ENCODE results near the gene MDK.

Gene MDK, protein sequence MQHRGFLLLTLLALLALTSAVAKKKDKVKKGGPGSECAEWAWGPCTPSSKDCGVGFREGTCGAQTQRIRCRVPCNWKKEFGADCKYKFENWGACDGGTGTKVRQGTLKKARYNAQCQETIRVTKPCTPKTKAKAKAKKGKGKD

GRCh38 chr11:46381048-46381818 is at the start of gene MDK:
TSS of gene MDK (plus strand) at chr11:46381669. CDS start at chr11:46382058, 389 bp downstream.
- no peak for DNase-seq

DNA sequence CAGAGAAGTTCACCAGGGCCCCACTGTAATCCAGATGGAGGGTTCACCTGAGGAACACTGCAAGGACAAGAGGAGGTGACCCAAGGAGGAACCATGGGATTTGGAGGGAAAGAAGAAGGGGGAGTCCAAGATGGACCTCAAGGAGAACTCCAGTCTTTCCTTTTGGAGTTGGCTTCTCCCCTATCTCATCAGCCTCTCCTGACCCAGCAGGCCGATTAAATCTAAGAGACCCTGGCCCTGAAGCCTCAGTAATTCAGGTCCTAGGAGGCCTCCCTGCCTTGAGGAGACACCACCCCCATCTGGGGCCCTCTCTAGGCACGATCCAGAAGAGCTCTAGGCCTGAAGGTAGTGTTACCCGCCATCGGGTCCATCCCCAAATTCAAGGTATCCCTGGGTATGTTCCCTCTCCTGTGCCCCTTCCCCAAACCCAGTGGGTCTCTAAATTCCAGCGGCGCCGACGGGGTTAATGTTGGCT is 49.3 kb upstream of the MDK start:
- DNase-seq = no peak

DNA sequence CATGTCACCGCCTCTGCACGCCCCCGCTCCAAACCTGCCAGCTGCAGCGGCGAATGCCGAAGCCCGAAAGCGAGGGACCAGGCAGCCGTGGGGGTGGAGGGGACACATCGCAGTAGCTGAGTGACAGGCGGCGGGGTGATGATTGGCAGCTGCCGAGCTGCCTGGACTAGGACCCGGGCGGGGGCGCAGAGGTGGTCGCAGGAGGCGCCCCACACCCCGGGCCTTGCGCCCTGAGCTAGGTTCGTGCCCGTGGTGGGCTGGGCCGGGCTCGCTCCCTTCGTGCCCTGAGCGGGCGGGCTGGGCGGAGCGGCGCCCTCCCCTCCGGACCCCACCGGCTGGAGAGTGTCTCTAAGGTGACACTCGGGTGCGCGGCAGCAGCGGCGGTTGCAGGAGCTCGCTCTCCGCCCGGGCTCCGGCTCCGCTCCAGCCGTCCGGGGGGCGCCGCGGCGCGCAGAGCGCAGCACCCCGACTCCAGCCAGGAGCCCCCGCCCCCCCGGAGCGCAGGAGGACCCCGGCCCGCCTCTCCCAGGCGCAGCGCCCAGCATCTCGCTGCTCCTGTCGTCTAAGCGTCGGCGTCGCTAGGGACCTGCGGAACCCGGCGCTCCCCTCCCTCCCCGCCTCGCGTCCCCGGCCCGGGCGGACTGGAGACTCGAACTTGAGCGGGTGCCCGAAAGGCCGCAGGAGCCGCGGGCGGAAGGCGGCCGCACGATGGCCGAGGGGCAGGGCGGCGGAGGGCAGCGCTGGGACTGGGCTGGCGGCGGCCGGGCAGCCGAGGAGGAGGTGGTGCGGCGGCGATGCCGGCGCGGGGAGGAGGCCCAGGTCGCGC is 48.7 kb upstream of the MDK start:
- DNase-seq = peak in 1 of 2 donors; percentile 20

DNA sequence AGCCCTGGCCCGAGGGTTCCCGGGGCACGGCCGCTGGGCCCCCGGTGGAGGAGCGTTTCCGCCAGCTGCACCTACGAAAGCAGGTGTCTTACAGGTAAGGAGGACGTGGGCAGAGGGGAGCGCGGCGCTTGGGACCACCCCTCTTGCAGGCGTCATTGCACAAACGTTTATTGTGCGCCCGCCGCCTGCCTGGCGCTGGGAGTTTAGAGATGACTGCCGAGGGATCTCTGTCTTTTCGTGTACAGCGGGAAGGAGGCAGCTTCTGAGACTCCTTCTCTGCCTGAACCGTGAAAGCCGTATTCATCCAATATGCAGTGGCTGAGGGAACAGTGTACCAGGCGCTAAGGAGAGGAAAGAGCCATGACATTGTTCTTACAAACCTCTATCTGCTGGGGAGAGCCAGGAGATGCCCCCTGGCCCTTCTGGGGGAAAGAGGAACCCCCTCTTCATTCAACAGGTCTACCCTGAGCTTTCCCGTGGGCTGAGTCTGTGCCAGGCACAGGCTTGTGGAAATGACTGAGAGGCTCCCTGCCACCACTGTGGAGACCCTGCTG is 48.0 kb upstream of the MDK start:
- DNase-seq = peak in 1 of 2 donors; percentile 25

DNA sequence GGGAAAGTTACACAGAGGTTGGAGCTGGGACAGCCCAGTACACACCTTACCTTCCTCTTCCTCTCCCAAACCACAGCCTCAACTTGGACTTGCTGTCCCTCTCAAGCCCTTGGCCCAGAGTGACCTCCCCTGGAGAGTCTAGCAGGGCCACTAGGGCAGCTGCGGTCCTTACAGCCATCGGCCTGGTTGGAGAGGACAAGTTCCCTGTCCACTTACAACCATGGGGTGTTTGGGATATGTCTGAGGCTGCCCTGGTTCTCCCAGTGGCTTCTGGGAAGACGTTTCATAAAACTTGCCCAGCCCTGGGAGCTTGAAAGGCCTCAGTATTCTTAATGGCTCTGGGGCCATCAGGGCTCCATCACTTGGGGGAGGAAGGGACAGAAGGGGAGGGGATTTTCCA is 47.3 kb upstream of the MDK start:
- DNase-seq = no peak

GRCh38 chr11:46335271-46335670 is 46.2 kb upstream of the MDK start:
- DNase-seq = no peak

GRCh38 chr11:46335890-46336562 is 45.4 kb upstream of the MDK start:
- DNase-seq = no peak

GRCh38 chr11:46336563-46337180 is 44.8 kb upstream of the MDK start:
- peak in 1 of 2 donors; percentile 56 for DNase-seq

- no peak for DNase-seq
Observed at GRCh38 chr11:46337626-46338345, 43.7 kb upstream of the MDK start.

DNA sequence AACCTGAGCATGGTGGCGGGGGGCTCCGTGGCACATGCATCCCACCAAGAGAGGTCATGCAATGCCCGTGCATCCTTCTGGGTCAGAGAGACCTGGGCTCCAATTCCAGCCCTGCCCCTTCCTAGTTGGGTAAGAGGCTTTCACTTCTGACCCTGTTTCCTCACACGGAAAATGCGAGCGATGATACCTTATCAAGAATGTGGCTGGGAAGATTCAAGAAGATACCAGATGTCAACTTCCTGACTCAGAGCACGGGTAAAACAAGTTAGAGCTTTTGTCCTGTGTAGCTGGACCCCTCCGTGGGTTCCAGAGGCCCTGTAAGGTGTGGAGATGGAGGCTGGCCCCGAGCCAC is 42.9 kb upstream of the MDK start:
- no peak for DNase-seq

DNA sequence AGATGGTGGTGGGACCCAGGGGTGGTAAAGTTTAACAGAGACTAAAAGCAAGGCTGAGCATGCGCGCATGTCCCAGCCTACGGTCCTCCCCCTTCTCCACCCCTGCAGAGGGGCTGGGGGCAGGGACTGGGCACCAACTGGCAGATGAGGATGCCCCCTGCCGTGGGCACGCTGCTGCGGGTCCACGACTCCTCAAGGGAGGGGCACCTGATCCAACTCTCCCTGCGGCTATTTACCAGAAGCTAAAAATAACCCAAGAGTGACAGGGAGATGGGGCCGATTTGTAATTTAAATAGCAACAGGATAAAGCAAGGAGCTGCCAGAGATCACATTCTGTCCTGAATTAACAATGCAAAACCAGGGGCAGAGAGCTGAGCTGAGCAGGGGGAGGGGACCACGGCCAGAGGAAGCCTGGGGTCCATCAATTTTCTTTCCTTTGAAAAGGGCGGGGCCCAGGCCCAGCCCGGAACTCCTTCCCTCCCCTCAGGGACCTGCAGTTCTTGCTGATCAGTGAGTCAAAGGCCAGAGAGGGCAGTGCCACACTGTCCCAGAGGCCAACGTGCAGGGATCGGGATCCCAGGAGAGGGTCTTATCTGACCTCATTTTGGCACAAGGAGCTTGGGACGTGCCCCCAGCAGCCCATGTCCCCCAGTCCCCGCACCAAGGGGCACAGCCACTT is 42.3 kb upstream of the MDK start:
- no peak for DNase-seq

DNA sequence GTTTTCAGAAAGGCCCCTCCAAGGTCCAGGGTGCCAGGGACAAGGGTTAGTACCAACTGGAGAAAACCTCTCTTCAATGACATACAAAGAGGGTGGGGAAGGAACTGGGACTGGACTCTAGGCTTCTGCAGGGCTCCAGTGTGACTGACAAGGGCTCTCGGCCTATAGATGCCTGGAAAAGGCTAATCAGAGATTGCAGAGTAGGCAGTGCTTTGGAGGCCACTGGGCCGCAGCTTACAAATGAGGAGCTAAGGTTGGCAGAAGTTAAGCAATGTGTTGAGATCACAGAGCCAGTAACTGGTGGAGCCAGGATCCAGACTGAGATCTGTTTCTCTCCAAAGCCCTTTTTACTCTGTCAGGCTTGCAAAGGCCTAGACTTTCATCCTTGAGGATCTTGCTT is 41.7 kb upstream of the MDK start:
- DNase-seq = no peak

DNA sequence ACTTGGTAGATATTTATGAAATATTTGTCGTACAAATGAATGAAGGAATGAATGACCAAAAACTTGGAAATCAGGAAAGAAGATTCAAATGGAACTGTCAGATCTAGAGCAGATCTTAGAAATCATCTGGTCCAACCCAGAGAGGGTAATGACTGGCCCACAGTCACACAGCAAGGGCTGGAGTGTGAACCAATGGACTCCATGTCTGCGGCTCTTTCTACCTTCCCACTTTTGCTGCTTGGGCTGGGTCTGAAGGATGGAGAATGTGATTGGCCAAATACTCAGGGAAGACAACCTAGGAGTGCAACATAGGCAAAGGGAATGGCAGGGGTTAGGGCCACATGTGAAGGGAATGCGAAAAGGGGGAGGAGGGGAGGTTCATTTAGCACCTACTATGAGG is 40.0 kb upstream of the MDK start:
- no peak for DNase-seq

DNA sequence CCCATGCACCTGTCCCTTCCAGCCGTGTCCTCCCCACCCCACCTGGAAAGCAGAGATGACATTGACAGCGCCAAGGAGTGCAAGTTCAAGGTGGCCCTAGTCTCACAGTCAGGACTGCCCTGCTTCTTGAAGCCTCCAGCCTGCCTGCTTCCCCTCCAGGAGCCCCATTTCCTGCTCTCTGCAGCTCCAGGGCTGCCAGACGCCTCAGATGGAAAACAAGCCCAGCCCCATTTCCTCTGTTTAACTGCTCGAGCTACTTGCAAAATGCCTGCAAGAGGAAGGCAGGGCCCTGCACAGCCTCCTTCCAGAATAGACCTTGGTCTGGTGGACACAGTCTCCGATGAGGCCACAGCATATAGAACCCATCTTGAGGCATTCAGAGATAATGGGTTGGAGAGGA is 39.2 kb upstream of the MDK start:
- peak in 1 of 2 donors; percentile 21 for DNase-seq

DNA sequence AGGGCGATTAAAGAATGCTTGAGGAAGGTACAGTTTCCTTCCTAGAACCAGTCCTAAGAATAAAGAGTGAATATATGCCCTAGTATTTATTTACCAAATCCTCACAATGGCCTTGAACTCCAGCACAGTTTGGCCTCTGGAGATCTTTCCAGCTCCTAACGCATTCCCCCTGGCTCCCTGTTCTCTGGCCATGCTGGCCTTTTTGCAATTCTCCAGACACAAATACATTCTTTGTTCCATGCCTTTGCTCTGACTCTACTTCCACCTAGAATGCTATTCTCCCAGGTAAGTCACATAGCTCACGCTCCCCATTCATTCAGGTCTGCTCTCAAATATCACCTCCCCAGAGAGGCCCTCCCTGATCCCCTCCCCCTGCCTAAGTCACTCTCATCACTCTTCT is 37.9 kb upstream of the MDK start:
- DNase-seq = no peak

DNA sequence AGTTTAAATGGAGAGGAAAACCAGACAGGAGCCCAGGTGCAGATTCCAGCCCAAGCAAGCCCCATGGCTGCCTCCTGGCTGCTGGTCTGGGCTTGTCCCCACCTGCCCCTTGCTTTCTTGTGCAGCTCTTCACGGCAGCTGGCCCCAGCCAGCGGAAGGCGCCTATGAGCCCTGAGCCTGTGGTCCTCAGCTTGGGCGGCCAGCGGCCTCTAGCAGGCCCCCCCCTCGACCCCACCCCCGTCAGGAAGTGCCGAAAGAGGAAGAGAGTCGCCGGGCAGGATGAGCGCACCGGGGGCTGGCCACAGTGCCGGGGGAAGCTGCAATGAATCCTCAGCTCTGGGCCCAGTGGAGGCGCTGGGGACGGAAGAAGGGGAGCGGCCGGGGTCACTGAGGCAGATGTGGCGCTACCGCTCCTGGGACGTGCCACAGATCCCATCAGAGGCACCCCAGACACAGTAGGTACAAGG is 36.3 kb upstream of the MDK start:
- peak in 1 of 2 donors; percentile 54 for DNase-seq

GRCh38 chr11:46345881-46346484 is 35.5 kb upstream of the MDK start:
- DNase-seq = peak in 1 of 2 donors; percentile 27

DNA sequence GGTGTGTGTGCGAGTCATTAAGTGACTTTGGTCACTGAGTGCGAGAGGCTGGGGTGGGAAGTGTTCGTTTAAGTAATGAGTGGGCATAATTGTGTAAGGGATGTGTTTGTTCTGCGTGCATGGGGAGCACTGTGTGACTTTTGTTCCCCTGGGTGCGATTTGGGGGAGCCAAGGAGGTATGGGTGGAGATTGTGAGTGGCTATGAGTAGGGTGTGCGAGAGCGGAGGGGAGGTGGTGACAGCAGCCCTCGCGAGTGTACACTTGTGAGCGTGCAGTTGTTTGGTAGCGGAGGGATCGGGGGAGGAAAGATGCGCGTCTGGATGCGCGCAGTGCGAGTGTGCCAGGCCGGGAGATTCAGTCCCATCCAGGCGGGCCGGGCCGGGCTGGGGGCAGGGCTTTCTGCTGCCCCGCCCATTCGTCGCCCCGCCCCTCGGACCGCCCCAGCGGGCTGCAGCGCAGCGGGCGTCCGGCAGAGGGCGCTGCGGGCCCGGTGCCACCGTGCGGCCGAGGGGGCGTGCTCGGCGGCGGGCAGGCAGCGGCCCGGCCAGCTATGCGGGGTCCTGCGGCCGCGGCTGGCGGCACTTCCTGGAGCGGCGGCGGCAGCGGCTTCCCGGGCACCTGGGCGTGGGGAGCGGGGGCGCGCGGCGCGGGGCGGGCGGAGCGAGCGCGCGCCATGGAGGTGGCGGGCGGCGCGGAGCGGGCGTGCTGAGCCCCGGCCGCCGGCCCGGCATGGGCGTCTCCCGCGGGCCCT is 34.4 kb upstream of the MDK start, which contains the start of gene DGKZ:
TSS of gene DGKZ (plus strand) at position 578 of the 751 bp plus-strand sequence. CDS start 197 bp downstream, outside the sequence.
- DNase-seq = peak; percentile 92 to 93

GRCh38 chr11:46347637-46348311 is 33.7 kb upstream of the MDK start:
- no peak for DNase-seq

All from CD4-positive, alpha-beta T cell treated with Interleukin-1 beta for 1 hour (primary cell).